CD4-positive, alpha-beta T cell treated with Interleukin-21 for 1 hour (primary cell): Measurements from ENCODE around the gene YY1.
A peak's percentile ranks its signal among the peaks of the same experiment; 100 is the strongest.
"Not testable (repeated sequence)": the region's sequence is repeated elsewhere in the genome, so short reads cannot be mapped to it uniquely, and the experiment has no call there.

Experiments used
- DNase-seq: peaks from one replicate; pipeline ENCODE4 v3.0.0-alpha.2; 2020

The YY1 gene

DNA sequence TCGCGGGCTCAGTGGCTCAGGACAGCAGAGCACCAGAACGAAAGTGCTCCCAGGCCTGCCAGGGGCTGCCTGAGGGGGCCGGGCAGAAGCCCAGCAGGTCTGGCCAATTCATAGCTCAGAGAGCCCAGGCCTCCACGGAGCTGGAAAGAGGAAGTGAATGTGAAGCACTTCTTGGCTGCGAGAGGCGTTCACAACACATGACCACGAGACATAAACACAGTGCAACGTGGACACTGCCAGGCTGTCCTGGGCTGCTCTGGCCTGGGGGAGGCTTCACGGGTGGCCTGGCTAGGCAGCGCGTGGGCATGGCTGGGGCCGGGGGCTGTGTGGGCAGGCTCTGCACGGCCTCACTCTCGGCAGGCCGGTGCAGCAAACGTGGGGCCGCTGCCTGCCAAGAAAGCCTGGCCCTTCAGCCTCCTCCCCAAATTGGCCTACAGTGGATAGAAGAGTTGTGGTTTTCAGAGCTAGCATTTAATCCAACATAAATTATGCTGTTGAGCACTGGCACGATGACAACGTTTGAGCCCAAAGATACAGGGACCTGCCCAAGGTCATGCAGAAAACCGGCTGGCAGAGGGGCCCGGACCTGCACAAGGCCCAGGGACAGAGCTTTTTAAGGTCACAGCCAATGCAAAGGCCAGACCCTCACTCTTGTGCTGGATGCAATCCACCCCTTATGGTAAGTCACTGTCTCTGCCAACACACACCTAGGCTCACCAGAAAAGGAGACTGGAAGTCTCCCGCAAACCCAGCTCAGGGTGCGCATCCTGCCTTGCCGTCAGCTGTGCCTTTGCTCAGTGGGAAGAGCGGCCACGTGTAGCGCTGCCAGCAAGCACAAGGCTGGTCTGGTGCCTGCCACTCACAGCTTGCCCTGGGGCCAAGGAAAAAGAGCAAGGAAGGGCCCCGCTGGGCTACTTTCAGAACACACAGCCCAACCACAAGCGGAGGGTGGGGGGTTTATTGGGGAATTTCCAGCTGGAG, 58.7 kb downstream of the YY1 start:
- no peak for DNase-seq

DNA sequence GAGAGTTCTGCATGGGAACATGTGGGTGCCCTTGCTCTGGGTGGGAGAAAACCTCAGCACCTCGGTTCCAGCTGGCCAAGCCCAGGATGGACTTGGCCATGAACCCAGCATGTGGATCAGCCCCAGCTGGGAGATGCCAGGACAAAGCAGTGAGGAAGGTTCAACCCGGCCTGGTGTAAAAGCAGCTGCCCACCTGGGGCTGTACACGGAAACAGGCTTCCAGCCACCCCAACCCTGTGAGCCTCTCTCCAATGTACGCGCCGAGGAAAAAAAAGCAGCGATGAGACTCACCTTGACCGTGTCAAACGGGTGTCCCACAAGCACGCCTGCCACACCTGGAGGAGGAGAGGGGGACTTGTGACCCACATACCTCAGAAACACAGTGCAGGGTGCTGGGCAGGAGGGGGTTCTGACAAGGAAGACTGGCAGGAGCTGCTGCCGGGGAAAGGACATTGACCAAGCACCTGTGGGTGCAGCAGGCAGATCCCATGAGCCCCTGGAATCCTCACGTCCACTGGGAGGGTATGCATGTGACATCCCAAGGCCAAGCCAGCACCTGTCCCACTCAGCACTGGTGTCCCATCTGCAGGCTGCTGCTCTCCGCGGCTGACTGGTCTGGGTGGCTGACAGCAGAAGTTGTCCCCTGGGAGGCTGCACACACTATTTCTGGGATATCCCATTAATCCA, 59.8 kb downstream of the YY1 start:
- DNase-seq = no peak

DNA sequence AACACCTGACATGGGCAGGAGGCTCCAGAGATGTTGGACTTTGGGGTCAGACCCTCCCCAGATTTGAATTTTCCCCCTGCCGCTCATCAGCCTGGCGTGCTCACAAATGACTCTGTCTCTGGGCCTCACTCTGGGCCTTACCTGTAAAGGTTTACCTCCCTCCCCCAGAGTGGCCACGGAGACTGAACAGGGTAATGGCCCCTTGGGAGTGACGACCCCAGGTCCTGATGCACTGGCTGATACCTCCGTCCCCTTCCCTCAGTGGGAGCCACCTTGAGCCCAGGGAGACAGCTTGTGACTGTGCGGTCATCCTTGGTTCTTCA, 60.3 kb downstream of the YY1 start:
- no peak for DNase-seq

DNA sequence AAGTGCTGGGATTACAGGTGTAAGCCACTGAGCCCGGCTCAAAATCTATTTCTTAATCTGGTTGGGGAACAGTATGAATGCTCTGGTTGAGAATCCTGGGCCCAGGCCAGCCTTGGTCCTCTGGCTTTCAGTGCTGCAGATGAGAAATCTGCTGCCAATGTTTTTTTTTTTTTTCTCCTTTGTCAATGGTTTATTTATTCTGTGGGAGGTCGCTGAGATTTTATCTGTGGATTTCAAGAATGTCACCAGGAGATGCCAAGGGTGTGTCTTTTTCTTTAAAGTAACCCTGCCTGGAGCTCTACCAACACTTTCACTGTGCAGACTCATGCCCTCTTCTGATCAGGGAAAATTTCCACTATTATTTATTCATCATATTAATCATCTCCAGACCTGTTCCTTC, 63.7 kb downstream of the YY1 start:
- DNase-seq = no peak

DNA sequence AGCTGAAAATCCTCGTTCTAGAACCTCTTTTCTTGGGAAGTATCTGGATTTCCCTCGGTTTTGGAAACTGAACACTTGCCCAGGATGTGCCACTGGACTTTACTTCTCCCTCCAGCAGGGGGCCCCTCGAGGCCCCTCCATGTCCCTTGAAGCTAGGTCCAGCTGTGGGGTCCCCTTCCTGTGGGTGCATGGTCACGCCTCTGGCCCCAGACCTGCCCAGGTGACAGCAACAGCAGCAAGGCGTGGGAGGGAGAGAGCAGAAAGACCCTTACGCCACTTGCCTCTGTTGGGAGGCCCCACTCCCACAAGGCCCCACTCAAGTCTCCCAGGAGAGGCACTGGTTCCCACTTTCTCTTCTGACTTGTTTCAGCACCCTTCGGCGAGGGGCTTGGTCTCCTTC, 64.2 kb downstream of the YY1 start:
- DNase-seq = no peak

DNA sequence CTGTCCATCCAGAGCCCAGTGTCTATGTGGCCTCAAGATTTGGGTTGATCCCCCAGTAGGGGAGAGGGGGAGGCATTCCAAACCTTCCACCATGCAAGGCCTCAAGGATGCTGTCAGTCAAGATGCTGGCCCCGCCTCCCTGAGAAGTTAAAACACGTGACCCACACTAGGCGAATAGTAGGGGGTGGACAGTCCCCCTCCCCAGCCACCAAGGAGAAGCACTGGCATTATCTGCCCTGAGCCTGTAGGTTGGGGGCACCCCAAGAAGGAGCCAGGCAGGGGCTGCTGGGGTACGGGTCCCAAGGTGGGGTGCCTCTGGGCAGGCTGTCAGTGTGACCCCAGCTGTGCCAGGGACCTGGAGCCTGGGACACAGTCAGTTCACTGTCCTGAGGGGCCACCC, 65.0 kb downstream of the YY1 start:
- DNase-seq = no peak

DNA sequence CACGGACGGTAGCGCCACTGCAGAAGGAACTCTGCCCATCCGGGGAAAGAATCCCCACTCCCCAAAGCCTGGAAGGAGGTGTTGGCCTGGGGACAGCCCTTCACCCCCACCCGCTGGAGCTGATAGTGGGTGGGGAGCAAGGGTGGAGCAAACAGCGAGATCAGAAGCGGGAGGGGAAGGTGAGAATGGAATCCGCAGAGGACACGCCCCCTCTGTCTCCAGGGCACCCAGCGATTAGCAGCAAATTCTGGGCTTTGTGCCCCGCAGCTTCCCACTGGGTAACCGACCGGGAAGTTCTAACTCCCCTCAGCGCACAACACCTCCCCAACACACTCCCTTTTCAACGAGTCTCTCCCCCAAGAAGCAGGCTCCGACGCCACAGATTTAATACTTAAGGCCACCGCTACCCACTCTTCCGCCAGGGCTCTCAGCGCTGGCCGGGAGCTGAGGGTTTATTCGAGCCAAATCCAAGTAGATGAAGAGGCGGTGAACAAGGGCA, 65.9 kb downstream of the YY1 start:
- DNase-seq = peak; percentile 20

DNA sequence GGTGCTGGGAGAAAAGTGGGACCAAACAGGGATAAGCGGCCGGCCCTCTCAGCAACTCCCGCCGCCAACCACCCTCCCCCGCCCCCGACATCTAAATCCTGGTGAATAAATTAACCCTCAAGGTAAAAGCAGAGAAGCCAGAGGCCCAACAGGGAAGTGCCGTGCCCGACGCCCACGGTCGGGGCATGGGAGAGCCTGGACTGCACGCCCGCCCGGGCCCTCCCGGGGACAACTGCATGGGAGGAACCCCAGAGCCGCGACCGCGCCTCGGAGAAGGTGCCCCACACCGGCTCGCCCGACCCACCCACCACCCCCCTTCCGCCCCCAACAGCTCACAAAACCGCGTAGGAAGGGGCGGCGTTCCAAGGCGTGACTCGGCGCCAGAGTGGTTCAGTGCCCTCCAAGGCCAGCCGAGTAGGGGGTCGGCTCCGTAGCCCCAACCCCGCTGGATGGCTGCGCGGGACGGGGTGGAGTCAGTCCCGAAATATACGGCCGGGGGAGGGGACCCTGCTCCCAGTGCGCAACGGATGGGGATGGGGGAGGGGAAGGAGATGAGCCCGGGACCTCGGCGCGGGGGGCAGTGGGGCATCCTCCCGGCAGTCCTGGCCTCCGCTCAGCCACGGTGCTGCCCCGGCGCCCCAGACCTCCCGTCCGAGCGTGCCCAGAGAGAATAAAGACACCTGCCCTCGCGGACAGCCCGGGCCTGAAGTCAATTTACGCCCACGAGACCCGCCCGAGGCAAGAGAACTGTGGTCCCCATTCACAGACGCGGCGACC, 66.6 kb downstream of the YY1 start:
- DNase-seq = peak; percentile 59

DNA sequence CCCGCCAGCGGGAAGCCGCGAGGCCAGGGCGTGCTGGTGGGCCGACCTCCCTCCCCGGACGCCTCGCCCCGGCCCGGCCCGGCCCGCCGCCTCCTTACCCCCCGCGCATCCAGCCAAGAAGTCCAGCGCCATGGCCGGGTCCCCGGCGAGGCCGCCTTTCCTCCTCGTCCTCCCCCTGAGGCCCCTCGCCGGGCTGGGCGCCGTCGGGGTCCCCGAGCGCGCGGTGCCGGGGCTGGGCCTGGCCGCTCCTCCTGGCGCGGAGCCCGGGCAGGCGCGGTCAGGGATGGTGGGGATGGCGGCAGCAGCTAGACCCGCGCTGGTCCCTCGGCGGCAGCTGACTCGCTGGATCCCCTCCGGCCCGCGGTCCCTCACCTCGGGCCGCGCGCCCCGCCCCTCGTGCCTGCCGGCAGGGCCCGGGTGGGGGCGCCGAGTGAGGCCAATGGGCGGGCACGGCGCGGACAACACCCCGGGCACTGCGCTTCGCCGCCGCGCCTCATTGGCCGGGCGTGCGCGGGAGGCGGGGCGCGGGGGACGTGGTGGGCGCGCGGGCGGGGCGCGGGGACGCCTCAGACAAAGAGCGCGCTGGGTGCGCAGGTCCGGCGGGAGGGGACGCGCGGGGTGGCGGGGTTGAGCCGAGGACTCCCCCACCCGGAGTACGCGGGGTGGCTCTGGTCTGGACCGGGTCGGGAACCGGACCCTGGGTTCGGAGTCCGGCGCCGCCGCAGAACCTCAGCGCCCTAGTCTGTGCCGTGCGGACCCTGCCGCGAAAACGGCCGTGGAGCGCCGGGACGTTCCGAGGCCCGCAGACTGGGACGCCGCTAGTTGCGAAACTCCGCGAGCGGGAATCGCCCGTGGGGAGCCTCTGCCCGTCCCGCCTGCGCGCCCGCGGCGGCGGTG, 67.4 kb downstream of the YY1 start, which contains the start of gene SLC25A29:
TSS of gene SLC25A29 (minus strand) at position 344 of the 897 bp plus-strand sequence. CDS start at position 132, 212 bp downstream.
- DNase-seq = peak; percentile 78

DNA sequence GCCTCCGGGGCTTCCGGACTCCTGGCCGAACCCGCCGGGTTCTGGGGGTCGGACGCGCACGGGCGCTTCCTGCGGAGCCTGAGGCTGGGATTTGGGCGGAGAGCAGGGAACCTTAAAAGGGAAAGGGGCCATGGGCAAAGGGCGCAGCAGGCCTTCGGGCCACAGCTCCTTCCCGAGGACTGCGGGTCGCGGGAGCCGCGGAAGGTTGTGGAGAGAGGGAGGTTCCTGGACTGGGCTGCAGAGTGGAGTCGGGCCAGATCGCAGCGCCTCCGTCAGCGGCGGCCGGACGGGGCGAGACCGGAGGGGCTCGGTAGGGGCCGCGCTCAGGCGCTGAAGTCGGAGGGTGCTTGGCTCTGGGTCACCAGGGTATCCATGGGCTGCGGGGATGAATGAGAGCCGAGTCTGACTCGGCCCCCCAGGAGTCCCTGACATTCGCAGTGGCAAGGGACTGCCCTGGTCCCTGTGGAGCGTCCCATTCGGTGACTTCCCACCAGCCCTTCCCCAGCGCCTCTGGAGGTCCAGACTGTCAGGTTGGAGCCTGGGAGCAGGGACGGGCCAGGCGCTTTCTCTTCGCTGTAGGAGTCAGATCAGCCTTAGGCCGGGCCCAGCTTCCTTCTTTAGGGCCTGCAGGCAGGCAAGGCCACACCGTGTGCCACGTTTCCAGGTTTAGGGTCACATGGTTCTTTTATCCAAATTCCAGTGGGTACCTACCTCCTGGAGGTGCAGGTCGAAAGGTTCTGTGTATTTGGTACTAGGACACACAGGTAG, 68.2 kb downstream of the YY1 start:
- no peak for DNase-seq

DNA sequence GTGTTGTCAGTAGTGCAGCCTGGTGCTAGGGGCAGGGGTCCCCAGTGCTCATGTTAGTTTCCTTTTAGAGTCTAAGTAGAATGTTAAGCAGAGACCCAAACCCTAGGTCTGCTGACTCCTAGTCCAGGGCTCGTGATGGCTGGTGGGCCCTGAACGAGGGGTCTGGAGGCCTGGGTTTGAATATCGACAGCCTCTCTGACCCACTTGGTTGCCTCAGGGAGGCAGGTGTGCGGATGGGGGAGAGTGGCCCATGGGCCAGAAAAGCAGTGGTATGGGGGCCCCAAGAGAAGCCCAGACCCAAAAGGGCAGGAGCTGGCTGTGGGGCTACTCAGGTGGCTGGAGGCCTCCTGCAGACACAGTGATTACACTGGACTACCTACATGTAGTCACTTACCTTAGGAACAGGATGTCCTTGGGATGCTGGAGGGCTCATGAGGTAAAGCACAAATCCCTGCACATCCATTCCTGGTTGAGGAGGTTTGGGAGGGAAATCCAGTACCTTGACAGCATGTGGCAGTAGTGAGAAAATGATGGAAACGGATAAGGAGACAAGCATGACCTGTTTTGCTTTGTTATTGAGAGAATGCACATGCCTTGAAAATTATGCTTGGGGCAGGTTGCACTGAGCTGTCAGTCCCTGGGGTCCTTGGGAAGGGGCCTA, 69.0 kb downstream of the YY1 start:
- DNase-seq = no peak

DNA sequence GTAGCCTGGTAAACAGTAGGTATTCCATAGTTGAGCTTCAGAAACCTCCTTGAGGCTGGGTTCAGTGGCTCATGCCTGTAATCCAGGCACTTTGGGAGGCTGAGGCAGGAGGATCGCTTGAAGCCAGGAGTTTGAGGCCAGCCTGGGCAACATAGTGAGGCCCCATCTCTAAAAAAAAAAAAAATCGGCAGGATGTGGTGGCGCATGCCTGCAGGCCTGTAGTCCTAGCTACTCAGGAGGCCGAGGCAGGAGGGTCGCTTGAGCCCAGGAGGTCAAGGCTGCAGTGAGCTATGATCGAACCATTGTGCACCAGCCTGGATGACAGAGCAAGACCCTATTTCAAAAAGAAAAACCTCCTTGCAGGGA, 69.5 kb downstream of the YY1 start:
- not testable (repeated sequence) for DNase-seq

DNA sequence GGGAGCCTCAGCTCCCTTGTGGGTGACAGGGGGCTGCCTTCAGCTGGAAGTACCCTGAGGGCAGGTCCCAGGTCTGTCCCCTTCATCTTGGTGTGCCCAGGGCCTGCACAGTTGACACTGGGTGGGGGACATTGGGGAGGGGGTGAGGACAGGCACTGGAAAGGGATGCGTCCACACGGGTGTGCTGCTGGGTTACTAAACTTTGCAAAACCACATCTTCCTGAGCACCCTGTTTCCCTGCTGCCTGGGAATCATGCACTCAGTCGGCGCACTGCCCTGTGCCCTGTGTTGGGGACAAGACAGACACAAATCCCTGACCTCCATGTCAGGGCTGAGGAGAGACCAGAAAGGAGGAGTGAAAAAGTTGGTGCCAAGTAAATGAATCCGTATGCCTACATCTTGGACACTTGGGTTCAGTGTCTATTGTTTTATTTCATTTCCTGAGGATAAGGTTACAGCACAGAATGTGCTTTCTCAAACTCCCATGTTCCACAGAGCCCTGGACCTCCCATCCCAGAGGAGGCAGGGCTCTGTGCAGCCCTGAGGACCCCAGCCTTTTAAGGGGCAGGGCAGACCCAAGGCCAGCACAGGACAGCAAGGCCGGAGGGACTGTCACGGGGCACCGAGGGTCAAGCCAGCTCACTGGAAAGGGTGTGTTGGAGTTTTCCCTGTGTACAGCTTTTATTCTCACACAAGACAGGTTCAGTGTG, 70.2 kb downstream of the YY1 start:
- no peak for DNase-seq

DNA sequence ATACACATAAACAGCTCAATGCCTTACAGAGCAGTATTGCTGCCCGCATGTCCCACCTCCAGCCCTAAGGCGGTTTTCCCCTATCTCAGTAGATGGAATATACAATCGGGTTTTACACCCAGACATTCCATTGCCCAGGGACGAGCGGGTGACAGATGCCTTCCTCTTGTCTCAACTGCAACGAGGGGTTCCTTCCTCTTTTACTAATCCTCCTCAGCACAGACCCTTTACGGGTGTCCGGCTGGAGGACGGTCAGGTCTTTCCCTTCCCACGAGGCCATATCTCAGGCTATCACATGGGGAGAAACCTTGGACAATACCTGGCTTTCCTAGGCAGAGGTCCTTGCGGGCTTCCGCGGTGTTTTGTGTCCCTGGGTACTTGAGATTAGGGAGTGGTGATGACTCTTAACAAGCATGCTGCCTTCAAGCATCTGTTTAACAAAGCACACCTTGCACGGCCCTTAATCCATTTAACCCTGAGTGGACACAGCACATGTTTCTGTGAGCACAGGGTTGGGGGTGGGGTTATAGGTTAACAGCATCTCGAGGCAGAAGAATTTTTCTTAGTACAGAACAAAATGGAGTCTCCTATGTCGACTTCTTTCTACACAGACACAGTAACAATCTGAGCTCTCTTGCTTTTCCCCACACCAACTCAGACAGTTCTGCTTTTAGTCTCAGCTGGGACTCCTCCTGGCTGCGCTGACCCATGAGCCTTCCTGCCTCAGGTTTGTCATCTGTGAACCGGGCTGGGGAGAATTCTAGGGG, 73.3 kb downstream of the YY1 start:
- DNase-seq = not testable (repeated sequence)

DNA sequence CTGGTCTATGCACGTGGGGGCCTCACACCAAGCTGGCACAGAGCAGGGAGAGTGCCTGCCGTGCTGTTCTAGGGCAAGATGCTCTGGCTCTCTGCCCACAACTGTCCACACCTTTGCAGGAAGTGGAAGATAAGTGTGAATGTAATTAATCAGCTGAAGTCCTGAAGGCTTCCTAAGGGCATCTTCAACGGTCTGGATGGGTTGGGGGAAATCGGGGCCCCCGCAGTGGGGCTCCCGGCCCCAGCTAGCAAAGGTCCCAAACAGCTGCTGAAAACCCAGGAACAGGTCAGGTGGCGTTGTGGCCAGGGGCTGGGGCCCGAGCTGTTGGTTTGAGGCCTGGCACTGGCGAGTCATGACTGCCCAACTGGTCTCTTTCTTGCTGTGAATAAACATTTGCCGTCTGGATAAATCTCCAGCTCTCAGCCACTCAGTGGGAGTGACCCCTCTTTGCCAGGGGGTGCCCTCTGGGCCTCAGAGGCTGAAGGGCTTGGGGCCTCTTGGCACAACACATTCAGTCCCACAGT, 74.0 kb downstream of the YY1 start:
- no peak for DNase-seq

DNA sequence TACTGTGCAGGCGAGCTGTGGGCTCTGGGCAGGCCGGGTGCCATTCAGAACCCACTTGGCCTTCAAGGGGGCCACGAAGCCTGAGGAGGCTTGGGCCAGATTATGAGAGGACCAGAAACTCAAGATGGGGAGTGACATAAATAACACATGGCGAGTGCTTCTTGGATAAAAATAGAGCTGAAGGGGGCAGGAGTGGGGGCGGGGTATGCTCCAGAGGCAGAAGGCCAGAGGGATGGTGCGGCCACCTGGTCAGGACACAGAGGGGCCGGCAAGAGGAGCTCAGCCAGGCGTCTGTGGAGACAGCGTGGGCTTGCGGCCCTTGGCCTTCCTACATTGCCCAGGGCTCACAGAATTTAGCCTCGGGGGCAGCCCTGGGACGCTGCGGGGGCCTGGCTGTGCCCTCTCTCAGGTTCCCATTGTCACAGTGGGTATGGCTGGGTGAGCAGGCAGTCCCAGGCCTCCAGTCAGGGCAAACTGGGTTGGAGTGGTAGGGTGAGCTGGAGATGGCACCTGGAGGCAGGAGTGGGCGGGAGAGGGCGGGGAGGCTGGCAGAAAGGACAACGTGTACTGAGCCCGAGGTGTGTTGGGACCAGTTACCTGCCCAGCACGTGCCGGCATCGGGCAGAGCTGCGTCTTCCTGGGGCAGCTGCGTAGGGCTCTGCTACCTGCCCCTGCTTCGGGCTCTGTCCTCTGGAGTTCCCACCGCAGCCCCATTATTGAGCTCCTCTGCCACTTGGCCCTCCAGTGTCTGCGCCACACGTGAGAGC, 74.7 kb downstream of the YY1 start:
- no peak for DNase-seq

DNA sequence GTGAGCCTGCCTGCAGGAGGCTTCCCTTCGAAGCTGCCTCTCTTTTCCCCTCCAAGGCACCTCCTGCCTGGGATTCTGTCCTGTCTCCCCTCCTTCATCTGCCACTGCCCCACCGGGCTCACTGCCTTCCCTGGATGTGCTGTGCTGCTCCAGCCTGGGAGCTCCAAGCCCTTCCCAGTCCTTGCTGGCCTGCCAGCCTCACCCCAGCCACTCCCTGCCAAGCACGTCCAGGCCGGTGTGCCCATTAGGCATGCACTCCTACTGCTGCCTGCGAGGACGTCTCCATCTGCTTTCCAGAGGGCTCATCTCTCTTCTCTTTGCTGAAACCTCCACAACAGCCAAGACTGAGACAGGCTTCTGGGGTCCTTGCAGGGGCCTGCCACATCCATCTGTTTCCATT, 75.8 kb downstream of the YY1 start:
- DNase-seq = no peak

DNA sequence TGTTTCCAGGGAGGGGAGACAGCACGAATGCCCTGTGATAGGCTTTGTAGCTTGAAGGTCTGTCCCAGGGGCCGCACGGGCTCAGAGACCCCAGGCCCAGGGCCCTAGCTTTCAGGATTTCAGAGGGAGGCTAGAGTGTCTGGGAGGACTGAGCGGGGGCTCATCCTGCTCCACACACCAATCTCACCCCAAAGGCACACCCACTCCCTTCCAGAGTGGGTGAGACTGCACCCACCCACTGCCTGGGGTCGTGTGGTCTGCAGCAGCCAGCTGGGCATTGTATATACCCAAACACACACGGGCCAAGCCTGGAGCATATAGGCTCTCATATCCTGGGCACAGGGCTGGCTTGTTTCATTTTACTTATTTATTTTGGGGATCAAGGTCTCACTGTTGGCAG, 78.4 kb downstream of the YY1 start:
- no peak for DNase-seq
